Chondrocyte (in vitro differentiated cells): ENCODE measurements around the gene AFF1. TPM values are rescaled to one million over a fixed set of nuclear protein-coding genes. Genes with fewer than 3 reads are reported as not detected.

Experiments
- DNase-seq: peaks from one replicate; pipeline ENCODE4 v3.0.0; 2021; ENCODE audit warnings: mixed read lengths, low spot score
- H3K27ac Mint-ChIP-seq: one replicate; pipeline ENCODE4 v1.8.0; 2021; ENCODE audit warnings: mild to moderate bottlenecking, moderate library complexity, mixed read lengths; ENCODE audit not compliant: unreplicated experiment
- H3K27me3 Mint-ChIP-seq: 2 replicates; pipeline ENCODE4 v1.8.0; 2021; ENCODE audit warnings: low read depth, mixed read lengths
- H3K36me3 Mint-ChIP-seq: 2 replicates; pipeline ENCODE4 v1.8.0; 2021; ENCODE audit warnings: low read depth, mixed read lengths
- H3K4me1 Mint-ChIP-seq: 2 replicates; pipeline ENCODE4 v1.8.0; 2021; ENCODE audit warnings: low read depth, mild to moderate bottlenecking, mixed read lengths
- H3K4me3 Mint-ChIP-seq: one replicate; pipeline ENCODE4 v1.8.0; 2021; ENCODE audit warnings: mild to moderate bottlenecking, moderate library complexity, mixed read lengths; ENCODE audit not compliant: unreplicated experiment
- H3K9me3 Mint-ChIP-seq: 2 replicates; pipeline ENCODE4 v1.8.0; 2021; ENCODE audit warnings: low read depth, mixed read lengths
- CTCF ChIP-seq: fragments of 200-600 bp; sonication (generic); IDR thresholded peaks from 2 replicates; pipeline ENCODE4 v1.5.0; 2021; ENCODE audit warnings: antibody characterized with exemption, mild to moderate bottlenecking, moderate library complexity
- total RNA-seq: library from RNA; stranded (reverse); gene quantifications from 3 replicates; pipeline ENCODE4 v1.2.1, GENCODE V29; 2021

The AFF1 gene
- total RNA-seq, 1 donor from 2014 or later: 25.9 TPM

GRCh38 chr4:86967798-86968197, 33.0 kb downstream of the AFF1 start:
- Mint-ChIP-seq H3K4me3 (no peak overlapping the region), H3K9me3 (no peaks in the 10 kb centered on the region), H3K27me3 (no peaks in the 10 kb centered on the region), H3K36me3 (no peaks in the 10 kb centered on the region), H3K27ac (no peak overlapping the region), H3K4me1 (no peaks in the 10 kb centered on the region)
- TF ChIP-seq CTCF: no peak
- DNase-seq: no peak

- Mint-ChIP-seq H3K4me1 (no peaks in the 10 kb centered on the region), H3K9me3 (no peaks in the 10 kb centered on the region), H3K4me3 (no peak overlapping the region), H3K27ac (no peak overlapping the region), H3K27me3 (no peaks in the 10 kb centered on the region), H3K36me3 (no peaks in the 10 kb centered on the region)
- no peak for TF ChIP-seq CTCF
- DNase-seq: no peak
Measured at GRCh38 chr4:86968547-86968946, 33.7 kb downstream of the AFF1 start.

- Mint-ChIP-seq H3K4me3 (no peak overlapping the region), H3K27ac (no peak overlapping the region)
Measured at GRCh38 chr4:86970447-86971354, 35.9 kb downstream of the AFF1 start.

GRCh38 chr4:86971355-86971683, 36.5 kb downstream of the AFF1 start:
- Mint-ChIP-seq H3K27ac (no peak overlapping the region), H3K36me3 (no peaks in the 10 kb centered on the region), H3K27me3 (no peaks in the 10 kb centered on the region), H3K4me1 (peaks cover 7% of the 10 kb centered on the region), H3K4me3 (no peak overlapping the region), H3K9me3 (no peaks in the 10 kb centered on the region)
- TF ChIP-seq CTCF: no peak
- no peak for DNase-seq

More at GRCh38 chr4:86970447-86971354, 35.9 kb downstream of the AFF1 start:
- Mint-ChIP-seq H3K36me3 (no peaks in the 10 kb centered on the region), H3K4me1 (peaks cover 7% of the 10 kb centered on the region), H3K9me3 (no peaks in the 10 kb centered on the region), H3K27me3 (no peaks in the 10 kb centered on the region)
- TF ChIP-seq CTCF: no peak
- DNase-seq: no peak

GRCh38 chr4:86972997-86973396, 38.2 kb downstream of the AFF1 start:
- DNase-seq: no peak
- no peaks in the 10 kb centered on the region for H3K27me3 Mint-ChIP-seq
- no peak overlapping the region for H3K27ac Mint-ChIP-seq
- H3K4me3 Mint-ChIP-seq: no peak overlapping the region
- no peaks in the 10 kb centered on the region for H3K9me3 Mint-ChIP-seq
- H3K36me3 Mint-ChIP-seq: no peaks in the 10 kb centered on the region
- TF ChIP-seq CTCF: no peak
- H3K4me1 Mint-ChIP-seq: peaks cover 18% of the 10 kb centered on the region
